ENCODE measurements around the gene ANXA3.

Gene ANXA3

GRCh38 chr4:78520808-78521226, 30.8 kb upstream of the ANXA3 start:
- Histone ChIP-seq H2AFZ (no peak overlapping the region), H3K4me2 (ENCODE audit: low read length) (no peak overlapping the region), H3K79me2 (no peaks in the 10 kb centered on the region), H3K36me3 (ENCODE audit: control insufficient read depth, insufficient read depth, low read length) (no peaks in the 10 kb centered on the region), H3K4me3 (ENCODE audit: low read depth, low read length) (no peak overlapping the region), H3K9me3 (ENCODE audit: control insufficient read depth, low read length) (no peaks in the 10 kb centered on the region), H3K27me3 (ENCODE audit: control insufficient read depth, insufficient read depth, low read length) (no peaks in the 10 kb centered on the region), H3K27ac (no peak overlapping the region), H3K4me1 (no peaks in the 10 kb centered on the region), H3K9ac (no peak overlapping the region)
- no peak for TF ChIP-seq CTCF (IDR thresholded peaks at IDR 0.05)

GRCh38 chr4:78524009-78524408, 27.6 kb upstream of the ANXA3 start:
- Histone ChIP-seq H3K4me2 (ENCODE audit: low read length) (no peak overlapping the region), H3K9me3 (ENCODE audit: control insufficient read depth, low read length) (no peaks in the 10 kb centered on the region), H3K79me2 (no peaks in the 10 kb centered on the region), H3K36me3 (ENCODE audit: control insufficient read depth, insufficient read depth, low read length) (no peaks in the 10 kb centered on the region), H3K9ac (no peak overlapping the region), H3K4me1 (no peaks in the 10 kb centered on the region), H2AFZ (no peak overlapping the region), H3K27me3 (ENCODE audit: control insufficient read depth, insufficient read depth, low read length) (no peaks in the 10 kb centered on the region), H3K4me3 (ENCODE audit: low read depth, low read length) (no peak overlapping the region), H3K27ac (no peak overlapping the region)
- TF ChIP-seq CTCF (IDR thresholded peaks at IDR 0.05) = no peak

DNA sequence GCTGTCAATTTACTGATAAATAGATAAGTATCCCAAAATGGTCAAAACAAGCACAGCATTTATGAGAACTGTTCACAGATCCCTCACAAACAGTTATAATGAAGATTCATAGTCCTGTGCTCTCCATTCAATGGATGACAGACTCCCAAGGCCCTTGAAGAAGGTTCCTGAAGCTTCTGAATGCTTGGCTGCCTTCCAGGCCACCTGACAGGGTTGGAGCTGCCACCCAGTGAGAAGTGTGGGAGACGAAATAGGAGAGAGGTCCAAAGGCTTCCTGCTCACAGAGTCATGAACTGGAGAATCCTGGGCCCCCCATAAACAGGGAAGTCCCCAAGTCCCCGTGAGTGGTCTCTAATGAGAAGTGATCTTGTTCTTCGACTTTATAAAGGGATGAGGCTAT, 26.0 kb upstream of the ANXA3 start:
- H3K9ac ChIP-seq = no peak overlapping the region
- H3K27ac ChIP-seq = no peak overlapping the region
- H3K36me3 ChIP-seq (ENCODE audit: control insufficient read depth, insufficient read depth, low read length) = no peaks in the 10 kb centered on the region
- no peaks in the 10 kb centered on the region for H3K27me3 ChIP-seq (ENCODE audit: control insufficient read depth, insufficient read depth, low read length)
- no peak overlapping the region for H2AFZ ChIP-seq
- H3K9me3 ChIP-seq (ENCODE audit: control insufficient read depth, low read length) = no peaks in the 10 kb centered on the region
- no peak overlapping the region for H3K4me2 ChIP-seq (ENCODE audit: low read length)
- no peaks in the 10 kb centered on the region for H3K79me2 ChIP-seq
- TF ChIP-seq CTCF (IDR thresholded peaks at IDR 0.05) = no peak
- no peak overlapping the region for H3K4me3 ChIP-seq (ENCODE audit: low read depth, low read length)
- H3K4me1 ChIP-seq = no peaks in the 10 kb centered on the region

GRCh38 chr4:78527103-78527502, 24.5 kb upstream of the ANXA3 start:
- H3K79me2 ChIP-seq = no peaks in the 10 kb centered on the region
- H3K4me1 ChIP-seq = no peaks in the 10 kb centered on the region
- H3K9me3 ChIP-seq (ENCODE audit: control insufficient read depth, low read length) = no peaks in the 10 kb centered on the region
- no peak overlapping the region for H3K4me2 ChIP-seq (ENCODE audit: low read length)
- no peak overlapping the region for H3K9ac ChIP-seq
- TF ChIP-seq CTCF (IDR thresholded peaks at IDR 0.05) = no peak
- H3K27ac ChIP-seq = no peak overlapping the region
- no peak overlapping the region for H2AFZ ChIP-seq
- H3K4me3 ChIP-seq (ENCODE audit: low read depth, low read length) = no peak overlapping the region
- no peaks in the 10 kb centered on the region for H3K27me3 ChIP-seq (ENCODE audit: control insufficient read depth, insufficient read depth, low read length)
- H3K36me3 ChIP-seq (ENCODE audit: control insufficient read depth, insufficient read depth, low read length) = no peaks in the 10 kb centered on the region

- no peaks in the 10 kb centered on the region for H3K27me3 ChIP-seq (ENCODE audit: control insufficient read depth, insufficient read depth, low read length)
- H3K9ac ChIP-seq = no peak overlapping the region
- H3K36me3 ChIP-seq (ENCODE audit: control insufficient read depth, insufficient read depth, low read length) = no peaks in the 10 kb centered on the region
- H3K4me1 ChIP-seq = no peaks in the 10 kb centered on the region
- no peak overlapping the region for H2AFZ ChIP-seq
- no peak overlapping the region for H3K27ac ChIP-seq
- H3K4me3 ChIP-seq (ENCODE audit: low read depth, low read length) = no peak overlapping the region
- H3K4me2 ChIP-seq (ENCODE audit: low read length) = no peak overlapping the region
- no peak for TF ChIP-seq CTCF (IDR thresholded peaks at IDR 0.05)
- no peaks in the 10 kb centered on the region for H3K9me3 ChIP-seq (ENCODE audit: control insufficient read depth, low read length)
- H3K79me2 ChIP-seq = no peaks in the 10 kb centered on the region
These were observed 24.0 kb upstream of the ANXA3 start for GRCh38 chr4:78527555-78527954.

Data from parathyroid adenoma (tissue), 2 donors.